IMR-90 (cell line): ENCODE data around the gene KPNA3. TPM values are rescaled to one million over a fixed set of nuclear protein-coding genes. Genes with fewer than 3 reads are reported as not detected.
A peak's percentile ranks its signal among the peaks of the same experiment; 100 is the strongest.

Experiments
- ATAC-seq: fragments of 200-7000 bp; cut with Tn5 transposase; 2 replicates; pipeline ENCODE4 v1.9.1; 2020; ENCODE audit warnings: low read depth, mild to moderate bottlenecking, moderate library complexity
- BruUV-seq: library from RNA; stranded (reverse); fragments of 400-500 nt; replicated peaks from 2 replicates; lab custom pipeline; 2021; lab: Mats Ljungman, UMichigan
- CTCF ChIA-PET: fragments of 300-600 bp; formaldehyde crosslinking; extraction: SDS; loops from one replicate; lab custom pipeline; 2021; ENCODE audit warnings: antibody characterized with exemption; lab: Yijun Ruan, JAX
- POLR2A ChIA-PET: fragments of 300-600 bp; sonication (Branson Sonifier 250); formaldehyde crosslinking; loops from one replicate; lab custom pipeline; 2022; ENCODE audit warnings: antibody characterized with exemption; ENCODE audit not compliant: unreplicated experiment; lab: Charles Lee
- DNase-seq: peaks from one replicate; pipeline ENCODE4 v3.0.0; 2013
- H2AFZ ChIP-seq: replicated peaks from 2 replicates; pipeline ENCODE3; 2013; ENCODE audit warnings: low read length, mild to moderate bottlenecking; ENCODE audit not compliant: poor library complexity
- H2AK5ac ChIP-seq: 2 replicates; pipeline ENCODE4 v1.6.1; 2013; ENCODE audit warnings: low read depth, low read length, inconsistent platforms
- H2AK9ac ChIP-seq: replicated peaks from 2 replicates; pipeline ENCODE3; 2013; ENCODE audit warnings: mild to moderate bottlenecking, low read depth, low read length, moderate library complexity; ENCODE audit not compliant: poor library complexity
- H2BK120ac ChIP-seq: 2 replicates; pipeline ENCODE4 v1.6.1; 2013; ENCODE audit warnings: low read depth, low read length, inconsistent platforms
- H2BK15ac ChIP-seq: 3 replicates; pipeline ENCODE4 v1.6.1; 2013; ENCODE audit warnings: low read depth, low read length, inconsistent platforms
- H2BK20ac ChIP-seq: 2 replicates; pipeline ENCODE4 v1.6.1; 2013; ENCODE audit warnings: low read depth, mild to moderate bottlenecking, inconsistent platforms, low read length, moderate library complexity
- H2BK5ac ChIP-seq: 2 replicates; pipeline ENCODE4 v1.6.1; 2013; ENCODE audit warnings: mild to moderate bottlenecking, low read depth, low read length, inconsistent platforms; ENCODE audit not compliant: poor library complexity, severe bottlenecking
- H3K14ac ChIP-seq: replicated peaks from 2 replicates; pipeline ENCODE4 v1.6.1; 2013; ENCODE audit warnings: low read depth, low read length, inconsistent platforms
- H3K18ac ChIP-seq: 2 replicates; pipeline ENCODE4 v1.6.1; 2013; ENCODE audit warnings: low read depth, low read length, control low read depth
- H3K23ac ChIP-seq: 2 replicates; pipeline ENCODE4 v1.6.1; 2013; ENCODE audit warnings: low read depth, low read length, inconsistent platforms
- H3K27ac ChIP-seq: 2 replicates; pipeline ENCODE4 v1.5.1; 2013; ENCODE audit warnings: mild to moderate bottlenecking, control low read depth, low read length; ENCODE audit not compliant: insufficient read depth
- H3K27me3 ChIP-seq: 2 replicates; pipeline ENCODE4 v1.6.1; 2013; ENCODE audit warnings: low read length; ENCODE audit not compliant: control insufficient read depth, insufficient read depth
- H3K36me3 ChIP-seq: 2 replicates; pipeline ENCODE4 v1.6.1; 2013; ENCODE audit warnings: low read length, mixed read lengths; ENCODE audit not compliant: control insufficient read depth, insufficient read depth
- H3K4ac ChIP-seq: 2 replicates; pipeline ENCODE4 v1.6.1; 2013; ENCODE audit warnings: low read depth, low read length, inconsistent platforms
- H3K4me1 ChIP-seq: 2 replicates; pipeline ENCODE4 v1.6.1; 2013; ENCODE audit warnings: low read length, mixed read lengths; ENCODE audit not compliant: control insufficient read depth, insufficient read depth
- H3K4me2 ChIP-seq: 2 replicates; pipeline ENCODE4 v1.6.1; 2013; ENCODE audit warnings: low read depth, mild to moderate bottlenecking, control low read depth, low read length, moderate library complexity
- H3K4me3 ChIP-seq: 2 replicates; pipeline ENCODE4 v1.5.1; 2013; ENCODE audit warnings: low read depth, mild to moderate bottlenecking, control low read depth, low read length, moderate library complexity; ENCODE audit not compliant: insufficient read depth
- H3K56ac ChIP-seq: 2 replicates; pipeline ENCODE4 v1.6.1; 2013; ENCODE audit warnings: low read length, inconsistent platforms; ENCODE audit not compliant: insufficient read depth; ENCODE audit errors: extremely low read depth
- H3K79me1 ChIP-seq, 2 experiments: 2 replicates each; pipeline ENCODE4 v1.6.1; 2013; ENCODE audit warnings: low read length in 2 of 2, inconsistent platforms in 1 of 2, low read depth in 1 of 2
- H3K9ac ChIP-seq: 2 replicates; pipeline ENCODE4 v1.6.1; 2013; ENCODE audit warnings: low read depth, low read length, control low read depth
- H3K9me1 ChIP-seq: 2 replicates; pipeline ENCODE4 v1.6.1; 2013; ENCODE audit warnings: low read length, inconsistent platforms; ENCODE audit not compliant: insufficient read depth
- H3K9me3 ChIP-seq: 2 replicates; pipeline ENCODE4 v1.6.1; 2013; ENCODE audit warnings: low read length; ENCODE audit not compliant: control insufficient read depth, insufficient read depth
- H4K20me1 ChIP-seq: 2 replicates; pipeline ENCODE4 v1.6.1; 2013; ENCODE audit warnings: low read length, inconsistent platforms; ENCODE audit not compliant: insufficient read depth
- H4K5ac ChIP-seq: 2 replicates; pipeline ENCODE4 v1.6.1; 2013; ENCODE audit warnings: mild to moderate bottlenecking, low read depth, low read length, control low read depth
- H4K8ac ChIP-seq, 2 experiments: 2 replicates each; pipeline ENCODE4 v1.6.1; 2013; ENCODE audit warnings: low read depth in 2 of 2, low read length in 2 of 2, control low read depth in 1 of 2, inconsistent platforms in 1 of 2
- H4K91ac ChIP-seq: 2 replicates; pipeline ENCODE4 v1.6.1; 2013; ENCODE audit warnings: low read depth, low read length, inconsistent platforms; ENCODE audit not compliant: insufficient read depth
- BHLHE40 ChIP-seq: fragments of 150-350 bp; IDR thresholded peaks from 2 replicates; pipeline ENCODE4 v1.6.1; 2016; ENCODE audit warnings: mild to moderate bottlenecking, low read depth, low read length
- CEBPB ChIP-seq: IDR thresholded peaks from 2 replicates; pipeline ENCODE4 v1.6.1; 2012; ENCODE audit warnings: low read depth, low read length, improper control_type of control experiment
- CHD1 ChIP-seq: IDR thresholded peaks from 2 replicates; pipeline ENCODE4 v1.6.1; 2012; ENCODE audit warnings: low read depth, low read length, improper control_type of control experiment
- CTCF ChIP-seq: conservative IDR thresholded peaks from 2 replicates; pipeline ENCODE4 v1.5.1; 2012; ENCODE audit warnings: mild to moderate bottlenecking, low read depth, low read length, improper control_type of control experiment
- ELK1 ChIP-seq: fragments of 150-350 bp; IDR thresholded peaks from 2 replicates; pipeline ENCODE4 v1.6.1; 2016; ENCODE audit warnings: low read depth, mild to moderate bottlenecking, low read length, moderate library complexity, borderline replicate concordance
- FOS ChIP-seq: fragments of 150-350 bp; IDR thresholded peaks from 2 replicates; pipeline ENCODE4 v1.6.1; 2016; ENCODE audit warnings: low read depth, low read length
- MAFK ChIP-seq: IDR thresholded peaks from 2 replicates; pipeline ENCODE4 v1.6.1; 2012; ENCODE audit warnings: low read depth, low read length, improper control_type of control experiment
- MAZ ChIP-seq: IDR thresholded peaks from 2 replicates; pipeline ENCODE4 v1.6.1; 2012; ENCODE audit warnings: low read depth, mild to moderate bottlenecking, low read length, improper control_type of control experiment, moderate library complexity, borderline replicate concordance
- MXI1 ChIP-seq: IDR thresholded peaks from 2 replicates; pipeline ENCODE4 v1.6.1; 2012; ENCODE audit warnings: low read depth, mild to moderate bottlenecking, low read length, moderate library complexity, borderline replicate concordance
- NFE2L2 ChIP-seq: fragments of 150-350 bp; IDR thresholded peaks from 2 replicates; pipeline ENCODE4 v1.6.1; 2016; ENCODE audit warnings: low read depth, mild to moderate bottlenecking, low read length
- POLR2A ChIP-seq: IDR thresholded peaks from 2 replicates; pipeline ENCODE4 v1.6.1; 2012; ENCODE audit warnings: mild to moderate bottlenecking, low read depth, low read length
- RAD21 ChIP-seq: IDR thresholded peaks from 2 replicates; pipeline ENCODE4 v1.6.1; 2012; ENCODE audit warnings: low read length, improper control_type of control experiment
- RCOR1 ChIP-seq: IDR thresholded peaks from 2 replicates; pipeline ENCODE4 v1.6.1; 2012; ENCODE audit warnings: mild to moderate bottlenecking, low read length, improper control_type of control experiment; ENCODE audit not compliant: insufficient replicate concordance
- RFX5 ChIP-seq: IDR thresholded peaks from 2 replicates; pipeline ENCODE4 v1.8.0; 2012; ENCODE audit warnings: low read depth, mild to moderate bottlenecking, low read length, moderate library complexity
- SMC3 ChIP-seq: fragments of 150-350 bp; IDR thresholded peaks from 2 replicates; pipeline ENCODE4 v1.6.1; 2016; ENCODE audit warnings: low read depth, mild to moderate bottlenecking, antibody characterized with exemption, low read length, moderate library complexity
- USF2 ChIP-seq: fragments of 150-350 bp; IDR thresholded peaks from 2 replicates; pipeline ENCODE4 v1.6.1; 2017; ENCODE audit warnings: mild to moderate bottlenecking, antibody characterized with exemption, low read length, low read depth
- WGBS, 2 experiments: methylation state at CpG; one replicate each; pipeline versions ENCODE4 v1.1.5 to v1.1.7; 2013; ENCODE audit warnings: missing lambda C conversion rate in 2 of 2; ENCODE audit not compliant: insufficient read length in 1 of 2; ENCODE audit errors: extremely low coverage in 2 of 2; 5-methylcytosine and 5-hydroxymethylcytosine counted together
- dilution Hi-C: fragments of 300-500 bp; cut with HindIII; formaldehyde crosslinking; loops from one replicate; pipeline ENCODE4 v1.14.3; 2018; ENCODE audit warnings: low sequenced_read_pairs; ENCODE audit not compliant: unreplicated experiment
- in situ Hi-C: fragments of 300-500 bp; cut with MboI; formaldehyde crosslinking; loops from 3 replicates; pipeline ENCODE4 v1.14.3; 2019; ENCODE audit warnings: low sequenced_read_pairs, inconsistent platforms, mixed read lengths
- intact Hi-C: fragments of 100-400 bp; cut with micrococcal nuclease; formaldehyde crosslinking; loops from 2 replicates; pipeline ENCODE4 v1.10.0; 2022
- polyA plus RNA-seq, 3 experiments: library from polyadenylated mRNA; depleted of rRNA; stranded (reverse); fragments of >200 nt; gene quantifications; 2 replicates each; pipeline ENCODE4 v1.2.3, GENCODE V29; 2012; ENCODE audit warnings: low replicate concordance in 1 of 3
- total RNA-seq: library from RNA; depleted of rRNA; stranded (reverse); fragments of >200 nt; gene quantifications from 2 replicates; pipeline ENCODE4 v1.2.3, GENCODE V29; 2012

KPNA3 gene
- total and polyA plus RNA-seq, 2 of the 4 experiments (the other 2 are of a cell fraction): 25.3 to 48.6 TPM

GRCh38 chr13:49811527-49811908, 19.0 kb upstream of the KPNA3 start:
- Histone ChIP-seq H3K27me3 (no peaks in the 10 kb centered on the region), H4K8ac (peak overlapping the region; percentile 68 to 72; a peak in 1 of 4 replicates), H3K27ac (peak overlapping the region; percentile 92; the same call in 1 of the 2 replicates), H3K36me3 (no peaks in the 10 kb centered on the region), H2BK15ac (0 out of 3 replicates have a peak overlapping the region, but pooled peaks have one; percentile 89), H4K91ac (no peak overlapping the region), H2BK20ac (peak overlapping the region; percentile 70; the same call in 1 of the 2 replicates), H3K18ac (peak overlapping the region; percentile 93; the same call in 1 of the 2 replicates), H2BK120ac (peak overlapping the region; percentile 63), H3K14ac (peak overlapping the region; percentile 66; the same call in 1 of the 2 replicates), H3K4ac (peak overlapping the region; percentile 44; the same call in 1 of the 2 replicates), H3K9me1 (peaks cover 8% of the 10 kb centered on the region), H3K4me2 (peak overlapping the region; percentile 23; the same call in 1 of the 2 replicates), H3K79me1 (no peaks in the 10 kb centered on the region), H2AFZ (no peak overlapping the region), H3K4me3 (no peak overlapping the region), H3K56ac (no peak overlapping the region), H3K9ac (no peak overlapping the region), H2AK5ac (no peak overlapping the region), H2AK9ac (no peak overlapping the region), H3K4me1 (peaks cover 19% of the 10 kb centered on the region), H4K20me1 (peaks cover 3% of the 10 kb centered on the region; the same call in 1 of the 2 replicates), H2BK5ac (peak overlapping the region; percentile 89), H4K5ac (no peak overlapping the region), H3K9me3 (no peaks in the 10 kb centered on the region), H3K23ac (no peak overlapping the region)
- intact Hi-C loops (no loop called here), dilution Hi-C loops (no loop called here), in situ Hi-C loops (no loop called here)
- BruUV-seq: no TSS peak
- POLR2A ChIA-PET: interaction anchor here (0.5 kb wide), 1 partner anchor 26 kb away, joined by 4 read pairs; no protein-coding TSS in a partner anchor
- no CpG with 5 or more reads among the region's 4 CpGs for WGBS, 2 experiments
- no peak for DNase-seq
- no peak for ATAC-seq
- CTCF ChIA-PET: no interaction called here
- TF ChIP-seq CEBPB (no peak), RFX5 (no peak), MXI1 (no peak), USF2 (no peak), ELK1 (no peak), SMC3 (no peak), NFE2L2 (no peak), CTCF (no peak), FOS (no peak), RCOR1 (no peak), MAZ (no peak), POLR2A (no peak), CHD1 (no peak), MAFK (no peak), BHLHE40 (no peak), RAD21 (no peak)
